Measurements from ENCODE around the gene ZNF512. TPM values are rescaled to one million over a fixed set of nuclear protein-coding genes. Genes with fewer than 3 reads are reported as not detected.

ZNF512 gene
- total and polyA plus RNA-seq, 12 donors: 12.8 to 82.5 (median 29.5) TPM

DNA sequence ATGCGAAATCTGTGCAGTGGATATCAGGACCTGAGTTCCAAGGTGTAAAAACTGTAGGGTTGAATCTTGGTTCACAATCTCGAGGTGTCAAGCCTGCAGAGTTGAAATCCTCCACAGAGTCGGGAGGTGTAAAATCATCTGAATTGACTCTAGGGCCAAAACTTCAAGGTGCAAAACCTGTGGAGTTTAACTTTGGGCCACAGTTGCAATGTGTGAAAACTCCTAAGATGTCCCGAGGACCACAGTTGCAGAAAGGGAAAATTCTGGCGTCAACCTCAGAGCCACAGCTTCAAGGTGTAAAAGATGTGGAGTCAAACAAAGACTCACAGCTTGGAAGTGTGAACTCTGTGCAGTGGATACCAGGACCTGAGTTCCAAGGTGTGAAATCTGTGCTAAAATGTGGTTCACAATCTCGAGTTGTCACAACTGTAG, 9.8 kb upstream of the ZNF512 start:
- intact Hi-C loops (cut with DNase I): no loop called here

DNA sequence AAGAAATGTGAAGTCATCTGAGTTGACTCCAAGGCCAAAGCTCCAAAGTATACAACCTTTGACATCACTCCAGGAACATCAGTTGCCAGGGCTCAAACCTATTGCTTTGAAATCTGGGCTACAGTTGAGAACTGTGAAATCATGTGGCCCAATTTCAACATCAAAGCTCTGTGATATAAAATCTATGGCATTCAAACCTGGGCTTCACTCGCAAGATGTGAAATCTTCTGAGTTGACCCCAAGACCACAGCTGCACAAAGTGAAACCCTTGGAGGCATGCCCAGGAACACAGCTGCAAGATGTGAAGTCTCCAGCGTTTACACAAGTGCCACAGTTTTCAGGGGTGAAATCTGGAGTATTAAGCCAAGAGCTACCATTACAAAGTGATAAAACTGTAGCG, 9.4 kb upstream of the ZNF512 start:
- Histone ChIP-seq H3K4me1 (replicated peaks in 1 of 2) (no peaks in the 10 kb centered on the region), H3K36me3 (replicated peaks in 1 of 2) (no peaks in the 10 kb centered on the region), H3K4me3 (no peak overlapping the region), H3K27ac (no peak overlapping the region), H3K27me3 (no peaks in the 10 kb centered on the region), H3K9me3 (replicated peaks in 1 of 3) (peaks cover 0 to 19% (median 0%) of the 10 kb centered on the region in 3 donors)
- no peak for DNase-seq
- 80 to 83% (median 81%) methylated on average over 3 of the region's 3 CpGs for WGBS, 4 donors
- intact Hi-C loops (cut with DNase I): no loop called here
- TF ChIP-seq POLR2A (IDR thresholded peaks at IDR 0.05) (no peak), CTCF (IDR thresholded peaks at IDR 0.05) (no peak)

More for the DNA sequence above, 9.8 kb upstream of the ZNF512 start:
- H3K27ac ChIP-seq: no peak overlapping the region
- no peak for TF ChIP-seq POLR2A (IDR thresholded peaks at IDR 0.05)
- no peak for TF ChIP-seq CTCF (IDR thresholded peaks at IDR 0.05)
- DNase-seq: no peak
- H3K9me3 ChIP-seq (replicated peaks in 1 of 3): peaks cover 0 to 14% (median 0%) of the 10 kb centered on the region in 3 donors
- H3K27me3 ChIP-seq: no peaks in the 10 kb centered on the region
- H3K4me3 ChIP-seq: no peak overlapping the region
- H3K36me3 ChIP-seq (replicated peaks in 1 of 2): no peaks in the 10 kb centered on the region
- no peaks in the 10 kb centered on the region for H3K4me1 ChIP-seq (replicated peaks in 1 of 2)
- WGBS, 4 donors: 57 to 79% (median 68%) methylated on average over 6 of the region's 6 CpGs

DNA sequence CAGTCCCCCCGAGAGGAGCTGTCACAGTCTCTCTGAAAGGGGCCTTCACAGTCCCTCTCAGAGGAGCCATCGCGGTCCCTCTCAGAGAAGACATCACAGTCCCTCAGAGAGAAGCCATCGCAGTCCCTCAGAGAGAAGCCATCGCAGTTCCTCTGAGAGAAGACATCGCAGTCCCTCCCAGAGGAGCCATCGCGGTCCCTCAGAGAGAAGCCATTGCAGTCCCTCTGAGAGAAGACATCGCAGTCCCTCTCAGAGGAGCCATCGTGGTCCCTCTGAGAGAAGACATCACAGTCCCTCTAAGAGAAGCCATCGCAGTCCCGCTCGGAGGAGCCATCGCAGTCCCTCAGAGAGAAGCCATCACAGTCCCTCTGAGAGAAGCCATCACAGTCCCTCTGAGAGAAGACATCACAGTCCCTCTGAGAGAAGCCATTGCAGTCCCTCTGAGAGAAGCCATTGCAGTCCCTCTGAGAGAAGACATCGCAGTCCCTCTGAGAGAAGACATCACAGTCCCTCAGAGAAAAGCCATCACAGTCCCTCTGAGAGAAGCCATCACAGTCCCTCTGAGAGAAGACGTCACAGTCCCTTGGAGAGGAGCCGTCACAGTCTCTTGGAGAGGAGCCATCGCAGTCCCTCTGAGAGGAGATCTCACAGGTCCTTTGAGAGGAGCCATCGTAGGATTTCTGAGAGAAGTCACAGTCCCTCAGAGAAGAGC, 1.3 kb upstream of the ZNF512 start:
- intact Hi-C loops (cut with DNase I): no loop called here
- no peak overlapping the region for H3K27ac ChIP-seq
- peaks cover 10 to 24% of the 10 kb centered on the region in 2 donors for H3K4me1 ChIP-seq (replicated peaks in 1 of 2)
- peaks cover 0 to 21% (median 0%) of the 10 kb centered on the region in 3 donors for H3K9me3 ChIP-seq (replicated peaks in 1 of 3)
- no peaks in the 10 kb centered on the region for H3K36me3 ChIP-seq (replicated peaks in 1 of 2)
- peak in 1 of 7 donors; percentile 20 for DNase-seq
- no peaks in the 10 kb centered on the region for H3K27me3 ChIP-seq
- no peak for TF ChIP-seq CTCF (IDR thresholded peaks at IDR 0.05)
- no peak for TF ChIP-seq POLR2A (IDR thresholded peaks at IDR 0.05)
- WGBS, 4 donors: 93 to 97% (median 96%) methylated on average over 8 to 19 of the region's 19 CpGs
- no peak overlapping the region for H3K4me3 ChIP-seq

- Histone ChIP-seq H3K4me1 (replicated peaks in 1 of 2) (peaks cover 10 to 24% of the 10 kb centered on the region in 2 donors), H3K27me3 (no peaks in the 10 kb centered on the region), H3K4me3 (peak overlapping the region in 2 of 4 donors; percentile 34 to 83), H3K9me3 (replicated peaks in 1 of 3) (peaks cover 0 to 21% (median 0%) of the 10 kb centered on the region in 3 donors), H3K36me3 (replicated peaks in 1 of 2) (no peaks in the 10 kb centered on the region), H3K27ac (peak overlapping the region in 3 of 5 donors; percentile 33 to 78 (median 71))
- intact Hi-C loops (cut with DNase I): no loop called here
- peak in 1 of 7 donors; percentile 21 for DNase-seq
- 86 to 94% (median 88%) methylated on average over 13 to 16 of the region's 16 CpGs for WGBS, 4 donors
- TF ChIP-seq POLR2A (IDR thresholded peaks at IDR 0.05) (no peak), CTCF (IDR thresholded peaks at IDR 0.05) (no peak)
Observed at GRCh38 chr2:27582129-27582694, 630 bp upstream of the ZNF512 start.
